Activated naive CD4-positive, alpha-beta T cell treated with anti-CD3 and anti-CD28 coated beads for 36 hours (primary cell): ENCODE results near the gene STRN4. TPM values are rescaled to one million over a fixed set of nuclear protein-coding genes. Genes with fewer than 3 reads are reported as not detected.

ENCODE experiments used
- CTCF ChIA-PET: fragments of 350-600 bp; sonication (Branson Sonifier 250); formaldehyde crosslinking; loops from one replicate; lab custom pipeline; 2021; ENCODE audit warnings: antibody characterized with exemption; lab: Charles Lee
- DNase-seq: peaks from one replicate; pipeline ENCODE4 v3.0.0-alpha.2; 2020
- H3K27ac Mint-ChIP-seq: one replicate; pipeline ENCODE4 v1.8.0; 2021; ENCODE audit warnings: mild to moderate bottlenecking, mixed read lengths
- H3K27me3 Mint-ChIP-seq: one replicate; pipeline ENCODE4 v1.8.0; 2021; ENCODE audit warnings: low read depth, mixed read lengths
- H3K36me3 Mint-ChIP-seq: one replicate; pipeline ENCODE4 v1.8.0; 2021; ENCODE audit warnings: low read depth, mixed read lengths
- H3K4me1 Mint-ChIP-seq: one replicate; pipeline ENCODE4 v1.8.0; 2021; ENCODE audit warnings: low read depth, mixed read lengths
- H3K4me3 Mint-ChIP-seq: one replicate; pipeline ENCODE4 v1.8.0; 2021; ENCODE audit warnings: mild to moderate bottlenecking, moderate library complexity, mixed read lengths
- H3K9me3 Mint-ChIP-seq: one replicate; pipeline ENCODE4 v1.8.0; 2021; ENCODE audit warnings: mixed read lengths
- intact Hi-C: fragments of 100-400 bp; cut with micrococcal nuclease; formaldehyde crosslinking; loops from one replicate; pipeline ENCODE4 v1.15.1; 2023
- total RNA-seq, 2 experiments: library from RNA; stranded (reverse); gene quantifications; one replicate each; pipeline ENCODE4 v1.2.3, GENCODE V29; 2021

Gene STRN4
- total RNA-seq, 2 experiments from 2014 or later = 59.2 to 63.2 TPM

- Mint-ChIP-seq H3K4me3 (no peak overlapping the region), H3K27ac (no peak overlapping the region), H3K4me1 (peaks cover 24% of the 10 kb centered on the region), H3K36me3 (peaks cover 26% of the 10 kb centered on the region), H3K9me3 (no peaks in the 10 kb centered on the region), H3K27me3 (no peaks in the 10 kb centered on the region)
- CTCF ChIA-PET = no interaction called here
- intact Hi-C loops = no loop called here
- DNase-seq = no peak
Observed at GRCh38 chr19:46722004-46722380, 24.3 kb downstream of the STRN4 start.

- Mint-ChIP-seq H3K36me3 (peaks cover 23% of the 10 kb centered on the region), H3K4me1 (peaks cover 24% of the 10 kb centered on the region), H3K9me3 (no peaks in the 10 kb centered on the region), H3K4me3 (no peak overlapping the region), H3K27ac (no peak overlapping the region), H3K27me3 (no peaks in the 10 kb centered on the region)
- CTCF ChIA-PET = no interaction called here
- no peak for DNase-seq
- intact Hi-C loops = no loop called here
Observed at GRCh38 chr19:46721269-46722003, 24.8 kb downstream of the STRN4 start.

- intact Hi-C loops = no loop called here
- Mint-ChIP-seq H3K4me3 (no peak overlapping the region), H3K27ac (no peak overlapping the region), H3K36me3 (peaks cover 17% of the 10 kb centered on the region), H3K9me3 (no peaks in the 10 kb centered on the region), H3K27me3 (no peaks in the 10 kb centered on the region), H3K4me1 (peaks cover 25% of the 10 kb centered on the region)
- DNase-seq = no peak
- CTCF ChIA-PET = no interaction called here
Observed at GRCh38 chr19:46720503-46721239, 25.6 kb downstream of the STRN4 start.

- Mint-ChIP-seq H3K4me3 (no peak overlapping the region), H3K27me3 (no peaks in the 10 kb centered on the region), H3K27ac (no peak overlapping the region), H3K9me3 (no peaks in the 10 kb centered on the region), H3K4me1 (peaks cover 30% of the 10 kb centered on the region), H3K36me3 (peaks cover 16% of the 10 kb centered on the region)
- intact Hi-C loops = loop anchor here (5.0 to 10.0 kb wide), 2 partner anchors 505 to 537 kb away; partner anchors contain the start of gene CCDC9
- CTCF ChIA-PET = no interaction called here
- DNase-seq = no peak
Observed at GRCh38 chr19:46719629-46720502, 26.4 kb downstream of the STRN4 start.

GRCh38 chr19:46718934-46719622 is 27.2 kb downstream of the STRN4 start:
- Mint-ChIP-seq H3K4me1 (peaks cover 33% of the 10 kb centered on the region), H3K36me3 (peaks cover 11% of the 10 kb centered on the region), H3K27ac (peak overlapping the region; percentile 87), H3K4me3 (no peak overlapping the region), H3K27me3 (no peaks in the 10 kb centered on the region), H3K9me3 (no peaks in the 10 kb centered on the region)
- CTCF ChIA-PET = no interaction called here
- intact Hi-C loops = loop anchor here (5.0 to 10.0 kb wide), 2 partner anchors 506 to 538 kb away; partner anchors contain the start of gene CCDC9
- DNase-seq = no peak

- peak overlapping the region; percentile 96 for H3K4me3 Mint-ChIP-seq
- H3K36me3 Mint-ChIP-seq = peaks cover 11% of the 10 kb centered on the region
- peaks cover 38% of the 10 kb centered on the region for H3K4me1 Mint-ChIP-seq
- intact Hi-C loops = loop anchor here (5.0 to 10.0 kb wide), 2 partner anchors 506 to 539 kb away; partner anchors contain the start of gene CCDC9
- no peaks in the 10 kb centered on the region for H3K9me3 Mint-ChIP-seq
- DNase-seq = peak; percentile 74
- H3K27ac Mint-ChIP-seq = peak overlapping the region; percentile 87
- H3K27me3 Mint-ChIP-seq = no peaks in the 10 kb centered on the region
- CTCF ChIA-PET = interaction anchor here (0.6 to 1.0 kb wide), 3 partner anchors 10 to 190 kb away, joined by 3 to 6 read pairs (median 6); no protein-coding TSS in a partner anchor
Observed at GRCh38 chr19:46718157-46718933, 27.9 kb downstream of the STRN4 start.

- H3K36me3 Mint-ChIP-seq = peaks cover 11% of the 10 kb centered on the region
- H3K27ac Mint-ChIP-seq = peak overlapping the region; percentile 87
- intact Hi-C loops = loop anchor here (1.0 to 10.0 kb wide), 6 partner anchors 13 to 540 kb away; partner anchors contain the start of genes CCDC9, DACT3 and PPP5C
- H3K4me3 Mint-ChIP-seq = peak overlapping the region; percentile 96
- H3K27me3 Mint-ChIP-seq = no peaks in the 10 kb centered on the region
- peak; percentile 31 for DNase-seq
- no peaks in the 10 kb centered on the region for H3K9me3 Mint-ChIP-seq
- H3K4me1 Mint-ChIP-seq = peaks cover 41% of the 10 kb centered on the region
- CTCF ChIA-PET = interaction anchor here (1.0 kb wide), 2 partner anchors 11 to 16 kb away, joined by 6 read pairs; no protein-coding TSS in a partner anchor
Observed at GRCh38 chr19:46717716-46718143, 28.5 kb downstream of the STRN4 start.

GRCh38 chr19:46717034-46717715 is 29.1 kb downstream of the STRN4 start, which contains the start of gene PRKD2:
Gene PRKD2, minus strand, starts transcription at chr19:46717114. Its CDS starts 744 bp downstream, at chr19:46716370.
- intact Hi-C loops = loop anchor here (1.0 to 10.0 kb wide), 6 partner anchors 13 to 540 kb away; partner anchors contain the start of genes CCDC9, DACT3 and PPP5C
- H3K27me3 Mint-ChIP-seq = no peaks in the 10 kb centered on the region

GRCh38 chr19:46716672-46717033 is 29.6 kb downstream of the STRN4 start:
- peak; percentile 14 for DNase-seq
- Mint-ChIP-seq H3K27me3 (no peaks in the 10 kb centered on the region), H3K9me3 (no peaks in the 10 kb centered on the region), H3K27ac (peak overlapping the region; percentile 94), H3K4me3 (peak overlapping the region; percentile 96), H3K4me1 (peaks cover 46% of the 10 kb centered on the region), H3K36me3 (peaks cover 9% of the 10 kb centered on the region)
- CTCF ChIA-PET = no interaction called here
- intact Hi-C loops = loop anchor here (1.0 to 10.0 kb wide), 6 partner anchors 12 to 541 kb away; partner anchors contain the start of genes CCDC9, DACT3 and PPP5C

More at GRCh38 chr19:46717034-46717715, 29.1 kb downstream of the STRN4 start, which contains the start of gene PRKD2:
- peaks cover 46% of the 10 kb centered on the region for H3K4me1 Mint-ChIP-seq
- DNase-seq = peak; percentile 93
- H3K36me3 Mint-ChIP-seq = peaks cover 11% of the 10 kb centered on the region
- CTCF ChIA-PET = no interaction called here
- H3K4me3 Mint-ChIP-seq = peak within 1 kb of the TSS; percentile 96
- H3K27ac Mint-ChIP-seq = peak within 1 kb of the TSS; percentile 94
- H3K9me3 Mint-ChIP-seq = no peaks in the 10 kb centered on the region

- Mint-ChIP-seq H3K27me3 (no peaks in the 10 kb centered on the region), H3K4me3 (peak overlapping the region; percentile 96), H3K27ac (peak overlapping the region; percentile 94), H3K9me3 (no peaks in the 10 kb centered on the region), H3K36me3 (peaks cover 6% of the 10 kb centered on the region), H3K4me1 (peaks cover 46% of the 10 kb centered on the region)
- peak; percentile 38 for DNase-seq
- CTCF ChIA-PET = interaction anchor here (0.6 to 4.5 kb wide), 4 partner anchors 12 to 50 kb away, joined by 3 to 36 read pairs (median 16); no protein-coding TSS in a partner anchor
- intact Hi-C loops = loop anchor here (2.0 to 10.0 kb wide), 3 partner anchors 369 to 541 kb away; partner anchors contain the start of genes CCDC9 and PPP5C
Observed at GRCh38 chr19:46715975-46716671, 30.1 kb downstream of the STRN4 start.
